ENCODE measurements around the gene SCNN1A. TPM values are rescaled to one million over a fixed set of nuclear protein-coding genes. Genes with fewer than 3 reads are reported as not detected.

SCNN1A gene
- total RNA-seq, 3 donors from 2014 or later, result 130 to 402 (median 386) TPM

GRCh38 chr12:6315184-6315583 lies 60.2 kb downstream of the SCNN1A start:
- intact Hi-C loops (cut with DNase I, micrococcal nuclease), result no loop called here
- no peak for ATAC-seq
- no peak for DNase-seq
- no peak for TF ChIP-seq CTCF (IDR thresholded peaks at IDR 0.05)
- Histone ChIP-seq H3K4me1 (ENCODE audit: low read depth) (peaks cover 25% of the 10 kb centered on the region), H3K4me3 (no peak overlapping the region), H3K36me3 (ENCODE audit: low read depth) (peaks cover 3% of the 10 kb centered on the region), H3K9me3 (no peaks in the 10 kb centered on the region)

GRCh38 chr12:6314776-6315175 lies 60.6 kb downstream of the SCNN1A start:
- H3K4me3 ChIP-seq, result no peak overlapping the region
- DNase-seq (peak in 1 of 3 donors; percentile 40), ATAC-seq (no peak)
- peaks cover 3% of the 10 kb centered on the region for H3K36me3 ChIP-seq (ENCODE audit: low read depth)
- H3K4me1 ChIP-seq (ENCODE audit: low read depth), result peaks cover 25% of the 10 kb centered on the region
- no peak for TF ChIP-seq CTCF (IDR thresholded peaks at IDR 0.05)
- H3K9me3 ChIP-seq, result no peaks in the 10 kb centered on the region
- intact Hi-C loops (cut with DNase I, micrococcal nuclease), result no loop called here

- intact Hi-C loops (cut with DNase I, micrococcal nuclease), result no loop called here
- no peaks in the 10 kb centered on the region for H3K36me3 ChIP-seq (ENCODE audit: low read depth)
- peak in 1 of 3 donors; percentile 38 for DNase-seq
- no peak overlapping the region for H3K4me3 ChIP-seq
- H3K4me1 ChIP-seq (ENCODE audit: low read depth), result peaks cover 28% of the 10 kb centered on the region
- no peak for TF ChIP-seq CTCF (IDR thresholded peaks at IDR 0.05)
- H3K9me3 ChIP-seq, result no peaks in the 10 kb centered on the region
- ATAC-seq, result no peak
These were observed 61.9 kb downstream of the SCNN1A start for GRCh38 chr12:6313326-6313940.

GRCh38 chr12:6312529-6313325 lies 62.6 kb downstream of the SCNN1A start:
- Histone ChIP-seq H3K9me3 (no peaks in the 10 kb centered on the region), H3K4me1 (ENCODE audit: low read depth) (peaks cover 34% of the 10 kb centered on the region), H3K4me3 (no peak overlapping the region), H3K36me3 (ENCODE audit: low read depth) (no peaks in the 10 kb centered on the region)
- ATAC-seq (peak; percentile 71), DNase-seq (peak; percentile 91 to 94 (median 92))
- TF ChIP-seq CTCF (IDR thresholded peaks at IDR 0.05), result no peak
- intact Hi-C loops (cut with DNase I, micrococcal nuclease), result no loop called here

GRCh38 chr12:6311822-6312528 lies 63.4 kb downstream of the SCNN1A start:
- DNase-seq (no peak), ATAC-seq (no peak)
- Histone ChIP-seq H3K4me3 (no peak overlapping the region), H3K9me3 (no peaks in the 10 kb centered on the region), H3K36me3 (ENCODE audit: low read depth) (no peaks in the 10 kb centered on the region), H3K4me1 (ENCODE audit: low read depth) (peaks cover 34% of the 10 kb centered on the region)
- intact Hi-C loops (cut with DNase I, micrococcal nuclease), result no loop called here
- TF ChIP-seq CTCF (IDR thresholded peaks at IDR 0.05), result no peak

Data from mucosa of descending colon (tissue), 3 donors.